H9 (cell line): ENCODE measurements around the gene A2ML1. TPM values are rescaled to one million over a fixed set of nuclear protein-coding genes. Genes with fewer than 3 reads are reported as not detected.

Experiments used
- DNase-seq: peaks from one replicate; pipeline ENCODE4 v3.0.0-alpha.2; 2017
- H2AFZ ChIP-seq: one replicate; pipeline ENCODE4 v1.6.1; 2013; ENCODE audit warnings: mild to moderate bottlenecking, low read length, control low read depth, moderate library complexity
- H2AK5ac ChIP-seq: 2 replicates; pipeline ENCODE4 v1.6.1; 2013; ENCODE audit warnings: low read length, control low read depth, mixed read lengths; ENCODE audit not compliant: insufficient read length
- H2BK120ac ChIP-seq: one replicate; pipeline ENCODE4 v1.6.1; 2013; ENCODE audit warnings: low read depth, mild to moderate bottlenecking, low read length, control low read depth, inconsistent platforms; ENCODE audit not compliant: poor library complexity, severe bottlenecking
- H2BK12ac ChIP-seq: 2 replicates; pipeline ENCODE4 v1.6.1; 2013; ENCODE audit warnings: low read length, control low read depth, mixed read lengths, low read depth; ENCODE audit not compliant: insufficient read length
- H2BK15ac ChIP-seq: 2 replicates; pipeline ENCODE4 v1.6.1; 2013; ENCODE audit warnings: low read depth, low read length, control low read depth
- H2BK20ac ChIP-seq: one replicate; pipeline ENCODE4 v1.6.1; 2013; ENCODE audit warnings: low read depth, mild to moderate bottlenecking, low read length, control low read depth, inconsistent platforms; ENCODE audit not compliant: poor library complexity, severe bottlenecking
- H2BK5ac ChIP-seq: 2 replicates; pipeline ENCODE4 v1.6.1; 2013; ENCODE audit warnings: low read length, control low read depth, mixed read lengths; ENCODE audit not compliant: insufficient read length
- H3K14ac ChIP-seq: 2 replicates; pipeline ENCODE4 v1.6.1; 2013; ENCODE audit warnings: low read length, control low read depth; ENCODE audit not compliant: insufficient read depth
- H3K18ac ChIP-seq: 2 replicates; pipeline ENCODE4 v1.6.1; 2013; ENCODE audit warnings: low read depth, mild to moderate bottlenecking, mixed read lengths, low read length, control low read depth; ENCODE audit not compliant: insufficient read length
- H3K23ac ChIP-seq: 2 replicates; pipeline ENCODE4 v1.6.1; 2013; ENCODE audit warnings: low read length, control low read depth, mixed read lengths, low read depth; ENCODE audit not compliant: insufficient read length
- H3K23me2 ChIP-seq: 2 replicates; pipeline ENCODE4 v1.6.1; 2013; ENCODE audit warnings: low read depth, mild to moderate bottlenecking, mixed read lengths, low read length, control low read depth; ENCODE audit not compliant: insufficient read length, poor library complexity, severe bottlenecking
- H3K27ac ChIP-seq: 2 replicates; pipeline ENCODE4 v1.5.1; 2013; ENCODE audit warnings: low read length, control low read depth, mixed read lengths, low read depth; ENCODE audit not compliant: insufficient read length
- H3K27me3 ChIP-seq: 2 replicates; pipeline ENCODE4 v1.6.1; 2013; ENCODE audit warnings: low read length, control low read depth, inconsistent platforms; ENCODE audit not compliant: insufficient read depth
- H3K4ac ChIP-seq: 2 replicates; pipeline ENCODE4 v1.6.1; 2013; ENCODE audit warnings: low read depth, mild to moderate bottlenecking, control low read depth, inconsistent platforms, low read length, moderate library complexity
- H3K4me1 ChIP-seq: 2 replicates; pipeline ENCODE4 v1.6.1; 2013; ENCODE audit warnings: low read length, control low read depth, inconsistent platforms; ENCODE audit not compliant: insufficient read depth
- H3K4me2 ChIP-seq: 2 replicates; pipeline ENCODE4 v1.6.1; 2013; ENCODE audit warnings: low read length, control low read depth, mixed read lengths; ENCODE audit not compliant: insufficient read length, insufficient read depth
- H3K56ac ChIP-seq: 2 replicates; pipeline ENCODE4 v1.6.1; 2013; ENCODE audit warnings: low read depth, mild to moderate bottlenecking, mixed read lengths, low read length, control low read depth; ENCODE audit not compliant: insufficient read length
- H3K79me1 ChIP-seq: 2 replicates; pipeline ENCODE4 v1.6.1; 2013; ENCODE audit warnings: low read depth, mild to moderate bottlenecking, moderate library complexity, low read length, control low read depth, inconsistent platforms; ENCODE audit not compliant: insufficient read depth, poor library complexity, severe bottlenecking
- H3K79me2 ChIP-seq: 2 replicates; pipeline ENCODE4 v1.6.1; 2013; ENCODE audit warnings: low read length, control low read depth, inconsistent platforms; ENCODE audit not compliant: insufficient read depth
- H3K9ac ChIP-seq: 2 replicates; pipeline ENCODE4 v1.6.1; 2013; ENCODE audit warnings: low read length, control low read depth, mixed read lengths; ENCODE audit not compliant: insufficient read length; ENCODE audit errors: extremely low read depth
- H3K9me3 ChIP-seq: one replicate; pipeline ENCODE4 v1.6.1; 2013; ENCODE audit warnings: low read depth, low read length, inconsistent platforms; ENCODE audit not compliant: control insufficient read depth
- H3T11ph ChIP-seq: one replicate; pipeline ENCODE4 v1.6.1; 2013; ENCODE audit warnings: mild to moderate bottlenecking, low read length, control low read depth, inconsistent platforms
- H4K20me1 ChIP-seq: one replicate; pipeline ENCODE4 v1.6.1; 2013; ENCODE audit not compliant: control insufficient read depth, insufficient read length, insufficient read depth
- H4K5ac ChIP-seq: 2 replicates; pipeline ENCODE4 v1.6.1; 2013; ENCODE audit warnings: low read depth, mild to moderate bottlenecking, mixed read lengths, low read length, control low read depth; ENCODE audit not compliant: insufficient read length
- H4K8ac ChIP-seq: replicated peaks from 2 replicates; pipeline ENCODE4 v1.6.1; 2013; ENCODE audit warnings: low read length, control low read depth, mixed read lengths, low read depth; ENCODE audit not compliant: insufficient read length
- H4K91ac ChIP-seq: 2 replicates; pipeline ENCODE4 v1.6.1; 2013; ENCODE audit warnings: low read depth, mild to moderate bottlenecking, moderate library complexity, mixed read lengths, low read length, control low read depth; ENCODE audit not compliant: insufficient read length
- H3K27ac Mint-ChIP-seq, 3 experiments: 2 replicates in 2 of 3; 3 replicates in 1 of 3; pipeline ENCODE4 v1.8.0; 2020 to 2021; ENCODE audit warnings: mixed read lengths in 3 of 3, mild to moderate bottlenecking in 1 of 3, moderate library complexity in 1 of 3
- H3K27me3 Mint-ChIP-seq: 2 replicates; pipeline ENCODE4 v1.8.0; 2021; ENCODE audit warnings: low read depth, mild to moderate bottlenecking, moderate library complexity, mixed read lengths
- H3K36me3 Mint-ChIP-seq, 3 experiments: 2 replicates in 2 of 3; 3 replicates in 1 of 3; pipeline ENCODE4 v1.8.0; 2020 to 2021; ENCODE audit warnings: low read depth in 3 of 3, mixed read lengths in 3 of 3; ENCODE audit not compliant: insufficient read depth in 1 of 3
- H3K4me1 Mint-ChIP-seq, 2 experiments: 2 replicates each; pipeline ENCODE4 v1.8.0; 2020; ENCODE audit warnings: mixed read lengths in 2 of 2
- H3K4me3 Mint-ChIP-seq, 2 experiments: 2 replicates in 1 of 2; 3 replicates in 1 of 2; pipeline ENCODE4 v1.8.0; 2020 to 2021; ENCODE audit warnings: mild to moderate bottlenecking in 2 of 2, mixed read lengths in 2 of 2, moderate library complexity in 1 of 2
- H3K9me3 Mint-ChIP-seq, 2 experiments: 2 replicates in 1 of 2; 3 replicates in 1 of 2; pipeline ENCODE4 v1.8.0; 2020; ENCODE audit warnings: mild to moderate bottlenecking in 2 of 2, mixed read lengths in 2 of 2, moderate library complexity in 1 of 2
- CTCF ChIP-seq: fragments of 200-600 bp; sonication (generic); conservative IDR thresholded peaks from 3 replicates; pipeline ENCODE4 v1.8.0; 2021; ENCODE audit warnings: antibody characterized with exemption, mild to moderate bottlenecking
- WGBS: extraction: QIAGEN DNeasy Blood & Tissue Kit; methylation state at CpG from one replicate; pipeline ENCODE4 v1.1.7; 2013; ENCODE audit warnings: missing lambda C conversion rate, low lambda C conversion rate, mixed read lengths; ENCODE audit not compliant: insufficient read length; ENCODE audit errors: extremely low coverage; 5-methylcytosine and 5-hydroxymethylcytosine counted together
- total RNA-seq: library from RNA; stranded (reverse); gene quantifications from 2 replicates; pipeline ENCODE4 v1.2.1, GENCODE V29; 2021

The A2ML1 gene
- total RNA-seq, 1 experiment from 2014 or later, result 2.8 TPM

DNA sequence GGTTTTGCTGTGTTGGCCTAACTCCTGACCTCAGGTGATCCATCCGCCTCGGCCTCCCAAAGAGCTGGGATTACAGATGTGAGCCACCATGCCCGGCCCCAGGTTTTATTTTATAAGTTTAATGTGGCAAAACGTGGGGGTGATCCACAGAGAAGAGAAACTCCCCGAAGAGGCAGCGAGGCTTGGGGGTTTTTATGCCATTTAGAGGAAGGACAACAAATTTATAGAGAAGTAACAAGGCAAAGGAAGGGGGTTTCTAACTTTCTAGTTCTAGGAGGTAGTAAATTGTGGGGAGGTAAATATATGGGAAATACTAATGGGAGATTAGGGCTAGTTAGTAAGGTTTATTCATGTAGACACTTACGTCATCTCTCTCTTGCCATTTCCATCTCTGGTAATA is 74.7 kb downstream of the A2ML1 start:
- H3K27me3 ChIP-seq, result no peaks in the 10 kb centered on the region
- H3K4me2 ChIP-seq, result no peak overlapping the region
- H4K5ac ChIP-seq, result no peak overlapping the region
- H2AFZ ChIP-seq, result no peak overlapping the region
- TF ChIP-seq CTCF, result no peak
- no peak overlapping the region for H3K18ac ChIP-seq
- no peaks in the 10 kb centered on the region for H3K23me2 ChIP-seq
- no peaks in the 10 kb centered on the region; the same call in 1 of the 2 replicates for H3K4me1 ChIP-seq
- no peak overlapping the region for H3K23ac ChIP-seq
- Mint-ChIP-seq H3K4me3 (no peak overlapping the region), H3K27ac (no peak overlapping the region), H3K4me1 (peaks cover 4 to 8% of the 10 kb centered on the region in 2 experiments; a peak in 3 of 4 replicates), H3K9me3 (peaks cover 21 to 43% of the 10 kb centered on the region in 2 experiments; a peak in 4 of 5 replicates), H3K36me3 (peaks cover 15 to 41% (median 36%) of the 10 kb centered on the region in 3 experiments), H3K27me3 (no peaks in the 10 kb centered on the region)
- no peak overlapping the region for H2BK15ac ChIP-seq
- H3K79me2 ChIP-seq, result no peaks in the 10 kb centered on the region
- no peak overlapping the region for H2BK120ac ChIP-seq
- WGBS, result no CpG with 5 or more reads among the region's 7 CpGs
- no peak for DNase-seq
- no peaks in the 10 kb centered on the region for H4K20me1 ChIP-seq
- no peak overlapping the region for H2AK5ac ChIP-seq
- H4K91ac ChIP-seq, result no peak overlapping the region
- no peak overlapping the region for H3K9ac ChIP-seq
- no peaks in the 10 kb centered on the region for H3K9me3 ChIP-seq
- no peak overlapping the region for H4K8ac ChIP-seq
- H3K14ac ChIP-seq, result no peak overlapping the region
- no peak overlapping the region for H2BK20ac ChIP-seq
- no peak overlapping the region for H2BK5ac ChIP-seq
- H3K4ac ChIP-seq, result no peak overlapping the region
- no peaks in the 10 kb centered on the region for H3K79me1 ChIP-seq
- no peak overlapping the region for H3T11ph ChIP-seq
- H3K56ac ChIP-seq, result no peak overlapping the region
- no peak overlapping the region for H2BK12ac ChIP-seq
- no peak overlapping the region for H3K27ac ChIP-seq
